ENCODE measurements around the gene LDLRAD4. TPM values are rescaled to one million over a fixed set of nuclear protein-coding genes. Genes with fewer than 3 reads are reported as not detected.

LDLRAD4 gene
- total RNA-seq, 1 experiment from 2014 or later: not detected

DNA sequence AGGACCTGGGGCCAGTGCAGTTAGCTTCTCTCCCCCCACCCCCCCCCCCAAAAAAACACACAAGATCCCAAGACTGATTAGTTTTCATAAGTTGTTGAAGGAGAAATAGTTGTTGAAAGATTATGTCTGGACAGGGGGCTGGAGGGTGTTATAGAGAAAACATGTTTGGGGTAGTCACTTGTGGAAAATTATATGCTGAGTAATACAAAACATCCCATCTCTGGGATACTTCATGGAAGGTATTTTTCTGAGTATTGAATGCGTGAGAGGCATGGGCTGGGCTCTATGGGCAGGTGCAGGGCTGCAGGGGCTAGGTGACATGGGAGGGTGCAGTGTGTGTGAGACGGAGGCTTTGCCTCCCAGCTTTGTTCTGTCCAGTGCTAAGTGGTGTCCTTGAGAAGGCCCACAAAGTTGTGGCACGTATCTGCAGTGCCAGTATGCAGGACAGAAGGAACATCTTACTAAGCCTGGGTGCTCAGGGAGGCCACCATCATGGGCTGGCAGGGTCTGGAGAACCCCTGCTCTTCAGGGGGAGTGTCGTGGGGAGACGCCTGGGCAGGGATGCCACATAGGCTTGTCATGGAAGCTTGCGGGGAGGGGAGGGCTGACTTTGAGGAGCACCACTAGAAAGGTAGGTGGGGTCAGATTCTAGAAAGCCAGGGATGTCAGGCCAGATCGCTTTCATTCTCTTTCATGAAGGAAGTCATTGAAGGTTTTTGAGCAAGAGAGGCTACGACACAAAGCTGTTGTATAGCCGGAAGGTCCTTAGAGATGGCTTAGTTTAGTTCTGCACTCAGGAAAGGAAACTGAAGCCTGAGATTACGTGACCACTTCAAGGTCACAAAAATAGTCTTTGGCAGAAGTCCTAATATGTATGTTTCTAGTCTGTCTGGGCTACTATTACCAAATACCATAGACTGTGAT lies 232.0 kb downstream of the LDLRAD4 start:
- CTCF ChIA-PET: no interaction called here
- no peaks in the 10 kb centered on the region for H3K4me1 ChIP-seq (ENCODE audit: insufficient read depth, low read length)

DNA sequence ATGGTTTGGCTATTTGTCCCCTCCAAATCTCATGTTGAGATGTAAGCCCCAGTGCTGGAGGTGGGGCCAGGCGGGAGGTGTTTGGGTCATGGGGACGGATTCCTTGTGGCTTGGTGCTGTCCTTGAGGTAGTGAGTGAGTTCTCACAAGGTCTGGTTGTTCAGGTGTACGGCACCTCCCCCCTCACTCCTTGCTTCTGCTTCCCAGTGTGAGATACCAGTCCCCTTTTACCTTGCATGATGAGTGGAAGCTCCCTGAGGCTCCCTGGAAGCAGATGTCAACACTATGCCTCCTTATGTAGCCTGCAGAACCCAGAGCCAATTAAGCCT lies 232.6 kb downstream of the LDLRAD4 start:
- BruUV-seq (replicated peaks): no TSS peak
- Histone ChIP-seq H3K9ac (ENCODE audit: low read length) (no peak overlapping the region), H3K9me3 (ENCODE audit: low read length) (no peaks in the 10 kb centered on the region), H3K9me2 (replicated peaks; ENCODE audit: low read length) (no peaks in the 10 kb centered on the region), H3K4me2 (ENCODE audit: low read length) (no peak overlapping the region), H3K4me3 (ENCODE audit: low read length) (no peak overlapping the region), H3K27ac (ENCODE audit: low read length) (no peak overlapping the region), H3K79me2 (ENCODE audit: low read length) (no peaks in the 10 kb centered on the region), H3K27me3 (ENCODE audit: low read length) (peaks cover 95% of the 10 kb centered on the region), H3F3A (ENCODE audit: low read length, unreplicated experiment) (no peaks in the 10 kb centered on the region), H4K20me1 (ENCODE audit: low read length) (no peaks in the 10 kb centered on the region), H3K4me1 (ENCODE audit: insufficient read depth, low read length) (no peaks in the 10 kb centered on the region), H3K36me3 (ENCODE audit: low read depth, low read length) (no peaks in the 10 kb centered on the region), H2AFZ (ENCODE audit: low read length) (no peak overlapping the region)
- ChIA-PET CTCF (no interaction called here), POLR2A (ENCODE audit: unreplicated experiment) (no interaction called here)
- no peak for DNase-seq
- TF ChIP-seq CTCF (conservative IDR thresholded peaks at IDR 0.05; ENCODE audit: low read depth, low read length) (no peak), EZH2phosphoT487 (IDR thresholded peaks at IDR 0.05; ENCODE audit: borderline replicate concordance, low read length) (no peak), EZH2 (IDR thresholded peaks at IDR 0.05; ENCODE audit: low read length, unreplicated experiment) (no peak)
- intact Hi-C loops (cut with micrococcal nuclease): no loop called here
- no peak for ATAC-seq

More for the DNA sequence above, 232.0 kb downstream of the LDLRAD4 start:
- no peak overlapping the region for H2AFZ ChIP-seq (ENCODE audit: low read length)
- POLR2A ChIA-PET (ENCODE audit: unreplicated experiment): no interaction called here
- H3K79me2 ChIP-seq (ENCODE audit: low read length): no peaks in the 10 kb centered on the region
- peaks cover 94% of the 10 kb centered on the region for H3K27me3 ChIP-seq (ENCODE audit: low read length)
- H3K4me2 ChIP-seq (ENCODE audit: low read length): no peak overlapping the region
- no peaks in the 10 kb centered on the region for H3K9me3 ChIP-seq (ENCODE audit: low read length)
- no peaks in the 10 kb centered on the region for H3F3A ChIP-seq (ENCODE audit: low read length, unreplicated experiment)
- no peaks in the 10 kb centered on the region for H4K20me1 ChIP-seq (ENCODE audit: low read length)
- no peaks in the 10 kb centered on the region for H3K36me3 ChIP-seq (ENCODE audit: low read depth, low read length)
- intact Hi-C loops (cut with micrococcal nuclease): no loop called here
- no TSS peak for BruUV-seq (replicated peaks)
- no peak overlapping the region for H3K9ac ChIP-seq (ENCODE audit: low read length)
- no peak for DNase-seq
- TF ChIP-seq EZH2 (IDR thresholded peaks at IDR 0.05; ENCODE audit: low read length, unreplicated experiment) (no peak), CTCF (conservative IDR thresholded peaks at IDR 0.05; ENCODE audit: low read depth, low read length) (no peak), EZH2phosphoT487 (IDR thresholded peaks at IDR 0.05; ENCODE audit: borderline replicate concordance, low read length) (no peak)
- no peaks in the 10 kb centered on the region for H3K9me2 ChIP-seq (replicated peaks; ENCODE audit: low read length)
- H3K4me3 ChIP-seq (ENCODE audit: low read length): no peak overlapping the region
- ATAC-seq: no peak
- no peak overlapping the region for H3K27ac ChIP-seq (ENCODE audit: low read length)

DNA sequence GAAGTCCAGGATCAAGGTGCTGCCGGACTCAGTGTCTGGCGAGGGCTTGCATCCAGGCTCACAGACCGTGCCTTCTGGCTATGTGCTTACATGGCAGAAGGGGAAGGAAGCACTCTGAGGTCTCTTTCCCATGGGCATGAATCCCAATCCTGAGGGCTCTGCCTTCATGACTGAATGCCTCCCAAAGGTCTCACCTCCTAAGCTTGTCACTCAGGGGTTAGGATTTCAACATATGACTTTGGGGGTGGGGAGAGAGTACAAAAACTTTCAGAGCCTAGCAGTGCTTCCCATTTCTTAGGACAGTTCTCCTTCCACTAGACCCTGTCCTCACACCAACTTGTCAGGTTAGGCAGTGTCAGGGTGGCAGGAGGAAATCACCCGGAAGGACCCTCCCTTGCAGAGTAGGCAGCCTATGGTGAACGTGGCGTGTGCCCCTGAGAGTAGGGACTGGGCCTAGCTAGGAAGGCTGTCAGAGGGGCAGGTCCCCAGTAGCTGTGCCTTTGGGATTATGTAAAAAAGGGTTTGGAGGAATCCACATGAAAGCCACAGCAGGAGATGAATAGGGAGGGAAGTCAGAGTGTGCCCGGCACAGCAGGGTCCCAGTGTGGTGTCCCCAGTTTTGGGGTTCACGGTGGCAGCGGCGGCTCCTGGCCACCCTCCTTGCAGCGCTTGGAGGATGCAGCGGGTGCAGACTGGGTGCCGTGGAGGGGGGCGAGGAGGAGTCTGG lies 233.3 kb downstream of the LDLRAD4 start:
- BruUV-seq (replicated peaks): no TSS peak
- Histone ChIP-seq H3K27me3 (ENCODE audit: low read length) (peaks cover 95% of the 10 kb centered on the region), H3F3A (ENCODE audit: low read length, unreplicated experiment) (no peaks in the 10 kb centered on the region), H3K4me2 (ENCODE audit: low read length) (no peak overlapping the region), H3K9ac (ENCODE audit: low read length) (no peak overlapping the region), H3K27ac (ENCODE audit: low read length) (no peak overlapping the region), H3K9me3 (ENCODE audit: low read length) (no peaks in the 10 kb centered on the region), H2AFZ (ENCODE audit: low read length) (no peak overlapping the region), H3K36me3 (ENCODE audit: low read depth, low read length) (no peaks in the 10 kb centered on the region), H4K20me1 (ENCODE audit: low read length) (no peaks in the 10 kb centered on the region), H3K4me1 (ENCODE audit: insufficient read depth, low read length) (no peaks in the 10 kb centered on the region), H3K4me3 (ENCODE audit: low read length) (no peak overlapping the region), H3K79me2 (ENCODE audit: low read length) (no peaks in the 10 kb centered on the region), H3K9me2 (replicated peaks; ENCODE audit: low read length) (no peaks in the 10 kb centered on the region)
- ATAC-seq: no peak
- no peak for TF ChIP-seq EZH2 (IDR thresholded peaks at IDR 0.05; ENCODE audit: low read length, unreplicated experiment)
- TF ChIP-seq EZH2phosphoT487 (IDR thresholded peaks at IDR 0.05; ENCODE audit: borderline replicate concordance, low read length): no peak
- no peak for TF ChIP-seq CTCF (conservative IDR thresholded peaks at IDR 0.05; ENCODE audit: low read depth, low read length)
- no peak for DNase-seq
- ChIA-PET CTCF (no interaction called here), POLR2A (ENCODE audit: unreplicated experiment) (no interaction called here)
- intact Hi-C loops (cut with micrococcal nuclease): no loop called here
